Astrocyte (in vitro differentiated cells and primary cell): ENCODE data around the gene ADORA2A. TPM values are rescaled to one million over a fixed set of nuclear protein-coding genes. Genes with fewer than 3 reads are reported as not detected.
"Not testable (repeated sequence)": the region's sequence is repeated elsewhere in the genome, so short reads cannot be mapped to it uniquely, and the experiment has no call there.

Source experiments
- DNase-seq: peaks from one replicate; pipeline ENCODE4 v3.0.0-alpha.2; 2010; ENCODE audit warnings: low read depth
- FAIRE-seq: peaks from 2 replicates; lab custom pipeline; 2011; peaks lifted over from hg19 to GRCh38; lab: Jason Lieb, UNC
- H2AFZ ChIP-seq: 2 replicates; pipeline ENCODE4 v1.6.0; 2012; ENCODE audit warnings: low read depth, low read length, inconsistent platforms
- H3K27ac ChIP-seq: 2 replicates; pipeline ENCODE4 v1.5.1; 2011; ENCODE audit warnings: low read depth, low read length, inconsistent platforms
- H3K27me3 ChIP-seq: 2 replicates; pipeline ENCODE4 v1.6.0; 2011; ENCODE audit warnings: low read length, inconsistent platforms; ENCODE audit not compliant: insufficient read depth
- H3K36me3 ChIP-seq: 2 replicates; pipeline ENCODE4 v1.5.1; 2011; ENCODE audit warnings: low read length, inconsistent platforms; ENCODE audit not compliant: insufficient read depth
- H3K4me1 ChIP-seq: 2 replicates; pipeline ENCODE4 v1.5.1; 2011; ENCODE audit warnings: low read length, inconsistent platforms; ENCODE audit not compliant: insufficient read depth
- H3K4me2 ChIP-seq: 2 replicates; pipeline ENCODE4 v1.6.0; 2012; ENCODE audit warnings: low read length, inconsistent platforms
- H3K4me3 ChIP-seq: 2 replicates; pipeline ENCODE4 v1.5.1; 2011; ENCODE audit warnings: low read depth, mild to moderate bottlenecking, low read length, inconsistent platforms; ENCODE audit not compliant: insufficient read depth
- H3K79me2 ChIP-seq: 2 replicates; pipeline ENCODE4 v1.6.0; 2012; ENCODE audit warnings: mild to moderate bottlenecking, low read length, inconsistent platforms; ENCODE audit not compliant: insufficient read depth
- H3K9ac ChIP-seq: 2 replicates; pipeline ENCODE4 v1.6.0; 2012; ENCODE audit warnings: mild to moderate bottlenecking, low read length, inconsistent platforms
- H3K9me3 ChIP-seq: 2 replicates; pipeline ENCODE4 v1.5.1; 2012; ENCODE audit warnings: low read depth, mild to moderate bottlenecking, low read length, inconsistent platforms; ENCODE audit not compliant: insufficient read depth
- H4K20me1 ChIP-seq: 2 replicates; pipeline ENCODE4 v1.6.0; 2012; ENCODE audit warnings: low read length, inconsistent platforms; ENCODE audit not compliant: insufficient read depth
- H3K27ac Mint-ChIP-seq: one replicate; pipeline ENCODE4 v1.8.0; 2021; ENCODE audit warnings: mild to moderate bottlenecking, mixed read lengths; ENCODE audit not compliant: unreplicated experiment
- H3K27me3 Mint-ChIP-seq: one replicate; pipeline ENCODE4 v1.8.0; 2021; ENCODE audit warnings: low read depth, mixed read lengths; ENCODE audit not compliant: unreplicated experiment
- H3K36me3 Mint-ChIP-seq: one replicate; pipeline ENCODE4 v1.8.0; 2021; ENCODE audit warnings: low read depth, mixed read lengths; ENCODE audit not compliant: unreplicated experiment
- H3K4me1 Mint-ChIP-seq: one replicate; pipeline ENCODE4 v1.8.0; 2021; ENCODE audit warnings: low read depth, mixed read lengths; ENCODE audit not compliant: unreplicated experiment
- H3K4me3 Mint-ChIP-seq: one replicate; pipeline ENCODE4 v1.8.0; 2021; ENCODE audit warnings: mild to moderate bottlenecking, moderate library complexity, mixed read lengths; ENCODE audit not compliant: unreplicated experiment
- H3K9me3 Mint-ChIP-seq: one replicate; pipeline ENCODE4 v1.8.0; 2021; ENCODE audit warnings: mild to moderate bottlenecking, mixed read lengths; ENCODE audit not compliant: unreplicated experiment
- CTCF ChIP-seq: IDR thresholded peaks from 2 replicates; pipeline ENCODE4 v1.5.1; 2011; ENCODE audit warnings: low read depth, mild to moderate bottlenecking, inconsistent platforms, low read length, moderate library complexity; ENCODE audit not compliant: insufficient read depth
- EZH2 ChIP-seq: IDR thresholded peaks from 2 replicates; pipeline ENCODE4 v1.6.1; 2012; ENCODE audit warnings: mild to moderate bottlenecking, low read length, inconsistent platforms; ENCODE audit not compliant: insufficient read depth
- total RNA-seq: library from RNA; stranded (reverse); gene quantifications from 2 replicates; pipeline ENCODE4 v1.2.1, GENCODE V29; 2021

The ADORA2A gene
- total RNA-seq, 1 donor from 2014 or later: 3.9 TPM

GRCh38 chr22:24485608-24486007 is 58.2 kb downstream of the ADORA2A start:
- H3K79me2 ChIP-seq: no peaks in the 10 kb centered on the region
- H3K4me3 Mint-ChIP-seq: no peak overlapping the region
- no peak overlapping the region for H3K27ac ChIP-seq
- no peaks in the 10 kb centered on the region for H3K36me3 ChIP-seq
- no peak overlapping the region for H3K4me3 ChIP-seq
- H3K4me1 Mint-ChIP-seq: peaks cover 44% of the 10 kb centered on the region
- H3K27me3 Mint-ChIP-seq: no peaks in the 10 kb centered on the region
- H3K27ac Mint-ChIP-seq: no peak overlapping the region
- H3K4me2 ChIP-seq: no peak overlapping the region
- no peaks in the 10 kb centered on the region for H4K20me1 ChIP-seq
- TF ChIP-seq CTCF (no peak), EZH2 (no peak)
- no peaks in the 10 kb centered on the region for H3K36me3 Mint-ChIP-seq
- H3K9me3 ChIP-seq: no peaks in the 10 kb centered on the region
- H3K9me3 Mint-ChIP-seq: no peaks in the 10 kb centered on the region
- H3K4me1 ChIP-seq: peaks cover 27% of the 10 kb centered on the region
- H2AFZ ChIP-seq: no peak overlapping the region
- DNase-seq: no peak
- H3K9ac ChIP-seq: no peak overlapping the region
- no peaks in the 10 kb centered on the region for H3K27me3 ChIP-seq
- FAIRE-seq: no peak

GRCh38 chr22:24486501-24486921 is 59.1 kb downstream of the ADORA2A start:
- no peak overlapping the region for H3K4me3 Mint-ChIP-seq
- no peaks in the 10 kb centered on the region for H3K36me3 ChIP-seq
- H2AFZ ChIP-seq: no peak overlapping the region
- no peak overlapping the region for H3K27ac Mint-ChIP-seq
- H3K27ac ChIP-seq: peak overlapping the region; percentile 3
- no peaks in the 10 kb centered on the region for H3K27me3 Mint-ChIP-seq
- H3K9ac ChIP-seq: no peak overlapping the region
- no peaks in the 10 kb centered on the region for H3K79me2 ChIP-seq
- no peak overlapping the region for H3K4me3 ChIP-seq
- TF ChIP-seq CTCF: no peak
- TF ChIP-seq EZH2: no peak
- no peaks in the 10 kb centered on the region for H3K36me3 Mint-ChIP-seq
- H3K9me3 Mint-ChIP-seq: no peaks in the 10 kb centered on the region
- FAIRE-seq (peak; percentile 97), DNase-seq (peak; percentile 97)
- no peaks in the 10 kb centered on the region for H3K9me3 ChIP-seq
- no peaks in the 10 kb centered on the region for H4K20me1 ChIP-seq
- peaks cover 27% of the 10 kb centered on the region for H3K4me1 ChIP-seq
- H3K4me2 ChIP-seq: peak overlapping the region; percentile 34
- peaks cover 36% of the 10 kb centered on the region for H3K4me1 Mint-ChIP-seq
- H3K27me3 ChIP-seq: no peaks in the 10 kb centered on the region

DNA sequence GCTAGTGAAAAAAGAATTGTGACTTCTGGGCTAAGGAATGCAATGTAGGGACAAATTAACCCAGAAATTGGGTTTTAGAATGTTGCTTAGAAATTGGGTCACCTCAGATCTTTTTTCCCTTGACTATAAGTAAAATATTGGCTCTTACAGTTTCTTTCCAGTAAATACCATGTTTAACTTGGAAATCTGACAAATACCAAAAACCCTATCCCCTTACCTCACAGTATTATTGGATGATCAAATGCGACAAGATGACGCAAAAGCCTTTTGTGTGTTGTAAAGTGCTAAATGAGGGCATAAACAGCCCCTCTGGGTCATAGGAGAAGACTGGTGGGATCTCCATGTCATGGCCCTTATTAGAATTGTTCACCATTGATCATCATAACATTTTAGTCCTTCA is 61.6 kb downstream of the ADORA2A start:
- TF ChIP-seq CTCF (no peak), EZH2 (no peak)
- Mint-ChIP-seq H3K4me3 (no peak overlapping the region), H3K9me3 (peaks cover 3% of the 10 kb centered on the region), H3K27ac (no peak overlapping the region), H3K36me3 (no peaks in the 10 kb centered on the region), H3K4me1 (peaks cover 16% of the 10 kb centered on the region), H3K27me3 (peaks cover 12% of the 10 kb centered on the region)
- H3K9ac ChIP-seq: no peak overlapping the region
- no peak overlapping the region for H3K4me2 ChIP-seq
- H2AFZ ChIP-seq: no peak overlapping the region
- no peaks in the 10 kb centered on the region for H4K20me1 ChIP-seq
- H3K27me3 ChIP-seq: peaks cover 9% of the 10 kb centered on the region
- H3K9me3 ChIP-seq: no peaks in the 10 kb centered on the region
- no peak overlapping the region for H3K27ac ChIP-seq
- FAIRE-seq (no peak), DNase-seq (peak; percentile 47)
- no peaks in the 10 kb centered on the region for H3K79me2 ChIP-seq
- peaks cover 15% of the 10 kb centered on the region for H3K4me1 ChIP-seq
- no peak overlapping the region for H3K4me3 ChIP-seq
- no peaks in the 10 kb centered on the region for H3K36me3 ChIP-seq

DNA sequence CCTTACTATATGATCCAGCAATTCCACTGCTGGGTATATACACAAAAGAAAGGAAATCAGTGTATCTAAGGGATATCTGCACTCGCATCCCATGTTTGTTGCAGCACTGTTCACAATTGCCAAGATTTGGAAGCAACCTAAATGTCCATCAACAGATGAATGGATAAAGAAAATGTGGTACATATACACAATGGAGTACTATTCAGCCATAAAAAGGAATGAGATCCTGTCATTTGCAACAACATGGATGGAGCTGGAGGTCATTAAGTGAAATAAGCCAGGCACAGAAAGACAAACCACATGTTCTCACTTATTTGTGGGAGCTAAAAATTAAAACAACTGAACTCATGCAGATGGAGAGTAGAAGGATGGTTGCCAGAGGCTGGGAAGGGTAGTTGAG is 62.0 kb downstream of the ADORA2A start:
- H3K9me3 ChIP-seq, H3K36me3 ChIP-seq, H3K79me2 ChIP-seq, DNase-seq, H3K9me3 Mint-ChIP-seq, H4K20me1 ChIP-seq, H3K4me3 Mint-ChIP-seq, H3K4me3 ChIP-seq, H3K9ac ChIP-seq, H3K36me3 Mint-ChIP-seq, H3K27ac ChIP-seq, H2AFZ ChIP-seq, H3K4me2 ChIP-seq, FAIRE-seq, H3K27ac Mint-ChIP-seq: not testable (repeated sequence)
- Mint-ChIP-seq H3K4me1 (peaks cover 13% of the 10 kb centered on the region), H3K27me3 (peaks cover 14% of the 10 kb centered on the region)
- H3K27me3 ChIP-seq: peaks cover 12% of the 10 kb centered on the region
- peaks cover 16% of the 10 kb centered on the region for H3K4me1 ChIP-seq
